Neutrophil (primary cell): ENCODE measurements around the gene ACOXL.

Source experiments
- H3K27ac ChIP-seq: fragments of 200-600 bp; sonication (generic); 2 replicates; pipeline ENCODE4 v1.5.1; 2016; ENCODE audit warnings: mild to moderate bottlenecking, moderate library complexity
- H3K27me3 ChIP-seq: fragments of 200-600 bp; sonication (generic); 2 replicates; pipeline ENCODE4 v1.6.0; 2016; ENCODE audit warnings: mild to moderate bottlenecking
- H3K36me3 ChIP-seq: fragments of 200-600 bp; sonication (generic); 2 replicates; pipeline ENCODE4 v1.5.1; 2017
- H3K4me1 ChIP-seq, 2 experiments: fragments of 200-600 bp in 1 of 2; sonication (generic) in 1 of 2; 1 replicate in 1 of 2; 2 replicates in 1 of 2; pipeline versions ENCODE4 v1.5.1 to v1.6.1; 2013 to 2016; ENCODE audit warnings: low read depth in 1 of 2, low read length in 1 of 2, mild to moderate bottlenecking in 1 of 2, moderate library complexity in 1 of 2; ENCODE audit not compliant: control insufficient read depth in 1 of 2, insufficient read depth in 1 of 2
- H3K4me3 ChIP-seq, 2 experiments: fragments of 200-600 bp in 1 of 2; sonication (generic) in 1 of 2; 1 replicate in 1 of 2; 2 replicates in 1 of 2; pipeline ENCODE4 v1.5.1; 2013 to 2016; ENCODE audit warnings: low read depth in 1 of 2, low read length in 1 of 2, mild to moderate bottlenecking in 1 of 2, moderate library complexity in 1 of 2
- H3K9me3 ChIP-seq: fragments of 200-600 bp; sonication (generic); 2 replicates; pipeline ENCODE4 v1.5.1; 2016
- TF ChIP-seq, protein P1 (sequence below): fragments of 200-600 bp; sonication (generic); IDR thresholded peaks from 2 replicates; pipeline ENCODE4 v1.5.1; 2016; ENCODE audit warnings: antibody characterized with exemption

Gene ACOXL

DNA sequence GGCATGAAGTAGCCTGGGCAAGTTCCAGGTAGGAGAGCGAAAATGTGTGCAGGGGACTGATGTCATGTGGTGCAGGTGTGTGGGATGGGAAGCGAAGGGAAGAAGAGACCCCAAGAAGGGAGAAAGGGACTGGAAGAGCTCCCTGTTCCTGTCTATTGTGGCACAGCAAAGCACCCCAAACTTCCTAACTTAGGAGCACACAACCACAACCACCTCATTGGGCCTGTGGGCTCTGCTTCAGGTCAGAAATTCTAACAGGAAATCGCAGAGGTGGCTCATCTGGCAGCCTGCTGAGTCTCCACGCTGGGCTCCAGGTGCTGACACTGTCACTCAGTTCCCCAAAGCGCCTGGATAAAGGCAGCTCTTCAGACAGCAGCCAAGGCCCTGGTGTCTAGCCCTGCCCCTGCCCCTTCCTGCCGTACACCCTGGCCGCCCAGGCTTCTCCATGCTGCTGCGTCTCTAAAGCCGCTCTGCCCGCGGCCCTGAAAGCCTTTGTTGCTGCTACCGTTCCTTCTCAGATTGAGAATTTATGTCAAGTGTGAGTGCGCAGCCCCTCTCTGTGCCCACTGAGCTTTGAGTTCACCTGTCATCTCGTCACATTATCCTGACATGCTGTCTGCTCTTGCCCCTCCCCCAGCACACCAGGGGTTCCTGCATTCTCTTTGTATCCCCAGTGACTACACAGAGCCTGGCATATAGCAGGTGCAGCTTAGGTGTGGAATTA, 248.1 kb downstream of the ACOXL start:
- no peak overlapping the region for H3K27ac ChIP-seq
- TF ChIP-seq, protein P1, sequence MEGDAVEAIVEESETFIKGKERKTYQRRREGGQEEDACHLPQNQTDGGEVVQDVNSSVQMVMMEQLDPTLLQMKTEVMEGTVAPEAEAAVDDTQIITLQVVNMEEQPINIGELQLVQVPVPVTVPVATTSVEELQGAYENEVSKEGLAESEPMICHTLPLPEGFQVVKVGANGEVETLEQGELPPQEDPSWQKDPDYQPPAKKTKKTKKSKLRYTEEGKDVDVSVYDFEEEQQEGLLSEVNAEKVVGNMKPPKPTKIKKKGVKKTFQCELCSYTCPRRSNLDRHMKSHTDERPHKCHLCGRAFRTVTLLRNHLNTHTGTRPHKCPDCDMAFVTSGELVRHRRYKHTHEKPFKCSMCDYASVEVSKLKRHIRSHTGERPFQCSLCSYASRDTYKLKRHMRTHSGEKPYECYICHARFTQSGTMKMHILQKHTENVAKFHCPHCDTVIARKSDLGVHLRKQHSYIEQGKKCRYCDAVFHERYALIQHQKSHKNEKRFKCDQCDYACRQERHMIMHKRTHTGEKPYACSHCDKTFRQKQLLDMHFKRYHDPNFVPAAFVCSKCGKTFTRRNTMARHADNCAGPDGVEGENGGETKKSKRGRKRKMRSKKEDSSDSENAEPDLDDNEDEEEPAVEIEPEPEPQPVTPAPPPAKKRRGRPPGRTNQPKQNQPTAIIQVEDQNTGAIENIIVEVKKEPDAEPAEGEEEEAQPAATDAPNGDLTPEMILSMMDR: no peak
- no peaks in the 10 kb centered on the region for H3K9me3 ChIP-seq
- H3K36me3 ChIP-seq: no peaks in the 10 kb centered on the region
- peaks cover 13 to 14% of the 10 kb centered on the region in 2 experiments for H3K4me1 ChIP-seq
- H3K27me3 ChIP-seq: no peaks in the 10 kb centered on the region
- H3K4me3 ChIP-seq: no peak overlapping the region

DNA sequence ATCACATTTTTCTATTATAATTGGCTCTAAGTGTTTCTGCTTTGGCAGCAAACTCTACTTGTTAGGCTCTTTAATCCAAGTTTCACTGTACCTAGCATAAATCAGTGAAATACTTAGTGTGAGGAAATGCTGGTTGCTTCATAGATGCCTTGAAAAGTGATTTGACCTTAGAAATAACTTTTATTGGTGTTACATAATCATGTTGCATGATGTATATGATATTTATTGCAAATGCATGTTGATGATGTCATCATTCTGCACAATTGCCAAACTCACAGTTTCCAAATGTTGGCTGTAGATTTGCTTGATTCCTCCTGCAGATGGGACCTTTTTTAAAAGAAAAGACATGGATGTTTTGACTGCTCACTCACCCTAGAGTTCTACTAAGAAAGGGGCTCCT, 250.8 kb downstream of the ACOXL start:
- Histone ChIP-seq H3K4me3 (no peak overlapping the region), H3K9me3 (no peaks in the 10 kb centered on the region), H3K4me1 (peaks cover 9 to 10% of the 10 kb centered on the region in 2 experiments), H3K27ac (no peak overlapping the region), H3K27me3 (no peaks in the 10 kb centered on the region), H3K36me3 (no peaks in the 10 kb centered on the region)
- TF ChIP-seq, protein P1: no peak

DNA sequence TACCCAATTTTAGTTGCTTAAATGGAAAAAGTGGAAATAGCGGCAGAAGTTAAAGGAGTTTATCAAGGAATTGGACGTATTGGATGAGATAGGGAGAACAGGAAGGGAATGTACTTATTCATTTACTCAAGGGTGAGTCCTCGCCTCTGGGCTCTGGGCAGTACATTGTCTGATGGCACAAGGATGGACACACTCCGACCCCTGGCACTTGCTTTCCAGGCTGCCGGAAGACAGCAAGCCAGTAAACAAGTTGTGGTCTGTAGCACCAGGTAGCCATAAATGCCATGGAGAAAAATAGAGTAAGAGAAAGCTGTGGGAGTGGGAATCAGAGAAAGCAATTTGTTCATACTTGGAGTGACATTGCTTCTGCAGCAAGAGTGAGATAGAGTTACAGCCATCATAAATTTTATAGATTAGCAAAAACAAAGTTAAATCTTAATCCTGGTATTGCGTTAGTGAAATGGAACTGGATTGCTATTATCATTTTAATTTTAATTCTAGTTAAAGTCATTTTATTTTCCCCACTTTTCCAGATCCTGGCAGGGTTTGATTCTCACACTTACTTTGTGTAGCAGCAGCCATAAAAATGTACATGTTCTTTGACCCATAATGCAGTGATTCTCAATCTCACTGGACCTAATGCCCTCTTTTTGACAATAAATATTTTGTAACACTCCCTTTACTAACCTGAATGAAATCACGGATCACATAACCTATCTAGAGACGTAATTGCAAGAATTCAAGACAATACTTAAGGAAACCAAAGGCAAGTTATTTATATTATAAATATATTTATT, 252.5 kb downstream of the ACOXL start:
- no peaks in the 10 kb centered on the region for H3K9me3 ChIP-seq
- peaks cover 9 to 10% of the 10 kb centered on the region in 2 experiments for H3K4me1 ChIP-seq
- H3K36me3 ChIP-seq: no peaks in the 10 kb centered on the region
- no peak overlapping the region for H3K27ac ChIP-seq
- H3K4me3 ChIP-seq: no peak overlapping the region
- H3K27me3 ChIP-seq: no peaks in the 10 kb centered on the region
- TF ChIP-seq, protein P1: no peak

DNA sequence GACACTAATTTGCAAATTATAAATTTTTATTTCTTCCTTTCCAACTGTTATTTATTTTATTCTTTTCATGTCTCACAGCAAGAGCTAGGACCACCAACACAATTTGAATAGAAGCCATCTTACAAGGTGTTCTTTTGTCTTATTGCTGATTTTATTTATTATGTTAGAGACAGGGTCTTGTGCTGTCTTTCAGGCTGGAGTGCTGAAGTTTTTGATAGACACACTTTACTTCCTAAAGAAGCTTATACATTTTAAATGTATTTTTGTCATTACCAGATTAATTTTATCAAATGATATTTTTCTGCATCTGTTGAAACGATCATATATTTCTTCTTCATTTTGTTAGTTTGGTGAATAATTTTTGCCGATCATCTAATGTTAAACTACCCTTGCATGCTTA, 258.1 kb downstream of the ACOXL start:
- Histone ChIP-seq H3K36me3 (no peaks in the 10 kb centered on the region), H3K4me3 (no peak overlapping the region), H3K27ac (no peak overlapping the region), H3K27me3 (no peaks in the 10 kb centered on the region), H3K4me1 (peaks cover 25 to 27% of the 10 kb centered on the region in 2 experiments), H3K9me3 (no peaks in the 10 kb centered on the region)
- TF ChIP-seq, protein P1: no peak

DNA sequence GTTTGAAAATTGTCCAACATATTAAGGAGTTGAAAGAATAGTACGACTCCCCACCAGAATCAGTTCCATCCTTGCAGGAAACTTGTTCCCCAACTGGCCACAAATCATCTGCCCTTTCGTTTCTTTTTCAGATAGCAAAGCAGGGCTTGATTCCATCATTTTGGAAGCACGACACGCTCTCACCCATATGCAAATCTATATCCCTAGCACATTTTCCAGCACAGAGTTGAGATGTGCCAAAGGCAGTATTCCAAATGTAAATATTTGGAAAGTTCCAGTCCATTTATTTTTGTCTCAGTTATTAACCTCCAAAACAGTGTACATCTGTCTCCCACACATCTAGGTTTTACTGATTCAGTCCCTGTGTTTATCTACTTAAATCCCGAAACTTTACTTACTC, 259.5 kb downstream of the ACOXL start:
- Histone ChIP-seq H3K36me3 (no peaks in the 10 kb centered on the region), H3K9me3 (no peaks in the 10 kb centered on the region), H3K27ac (no peak overlapping the region), H3K4me3 (no peak overlapping the region), H3K4me1 (peaks cover 25 to 27% of the 10 kb centered on the region in 2 experiments), H3K27me3 (no peaks in the 10 kb centered on the region)
- TF ChIP-seq, protein P1: no peak
